ENCODE results near the gene PCYT1A.

GRCh38 chr3:196186651-196187573, 100.6 kb downstream of the PCYT1A start:
- no peak for TF ChIP-seq CTCF (IDR thresholded peaks at IDR 0.05; ENCODE audit: borderline replicate concordance, extremely low read depth, low read length, poor library complexity, severe bottlenecking)
- no peak for TF ChIP-seq EZH2 (IDR thresholded peaks at IDR 0.05; ENCODE audit: borderline replicate concordance, low read depth, low read length, severe bottlenecking)

Measured in DND-41 (cell line).